HG02938 (cell line): Measurements from ENCODE around the gene RASAL1.
"Not testable (repeated sequence)": the region's sequence is repeated elsewhere in the genome, so short reads cannot be mapped to it uniquely, and the experiment has no call there.

Source experiments
- ATAC-seq: cut with Tn5 transposase; IDR thresholded peaks from one replicate; pipeline ENCODE4 v1.9.1; 2021; ENCODE audit warnings: mild to moderate bottlenecking, moderate library complexity; ENCODE audit not compliant: unreplicated experiment

Gene RASAL1

DNA sequence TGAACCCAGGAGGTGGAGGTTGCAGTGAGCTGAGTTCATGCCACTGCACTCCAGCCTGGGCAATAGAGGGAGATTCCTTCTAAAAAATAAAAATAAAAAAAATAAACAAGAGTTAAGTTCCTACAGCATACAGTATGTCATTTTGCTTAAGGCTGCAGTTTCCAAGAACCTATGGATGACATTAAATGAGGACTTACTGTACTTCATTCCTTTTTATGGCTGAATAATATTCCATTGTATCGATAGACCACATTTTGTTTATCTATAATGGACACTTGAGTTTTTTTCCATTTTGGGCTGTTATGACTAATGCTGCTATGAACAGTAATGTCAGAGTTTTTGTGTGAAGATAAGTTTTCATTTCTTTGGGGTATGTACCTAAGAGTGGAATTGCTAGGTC, 17.4 kb downstream of the RASAL1 start:
- no peak for ATAC-seq

DNA sequence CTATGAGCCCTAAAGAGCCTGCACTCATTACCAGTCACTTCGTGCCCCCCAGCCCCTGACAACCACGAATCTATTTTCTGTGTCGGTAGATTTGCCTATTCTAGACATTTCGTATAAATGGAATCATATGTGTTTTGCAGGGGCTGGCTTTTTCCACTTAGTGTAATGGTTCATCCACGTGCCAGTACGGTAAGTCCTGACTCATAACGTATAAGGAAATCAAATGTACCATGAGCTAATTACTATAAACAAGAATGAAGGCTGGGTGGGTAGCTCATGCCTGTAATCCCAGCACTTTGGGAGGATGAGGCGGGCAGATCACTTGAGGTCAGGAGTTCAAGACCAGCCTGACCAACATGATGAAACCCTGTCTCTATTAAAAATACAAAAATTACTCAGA, 17.9 kb downstream of the RASAL1 start:
- not testable (repeated sequence) for ATAC-seq

DNA sequence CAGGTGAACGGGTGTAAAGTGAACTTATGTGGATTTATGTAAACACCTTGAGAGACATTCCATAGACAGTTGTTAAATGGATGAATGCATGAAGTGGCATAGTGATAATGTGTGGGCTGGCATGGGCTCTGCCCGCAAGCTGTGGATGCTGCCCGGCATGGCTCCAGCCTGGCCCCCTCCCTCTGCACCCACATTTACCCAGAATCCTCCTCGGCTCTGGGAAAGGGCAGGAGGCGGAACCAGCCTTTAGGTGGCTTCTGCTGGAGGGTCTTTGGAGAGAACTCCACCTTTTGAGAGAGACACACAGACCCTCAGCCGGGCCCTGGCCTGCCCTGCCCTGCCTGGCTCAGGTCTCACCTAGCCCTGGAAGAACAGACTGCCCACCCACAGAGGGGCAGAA, 18.7 kb downstream of the RASAL1 start:
- no peak for ATAC-seq

DNA sequence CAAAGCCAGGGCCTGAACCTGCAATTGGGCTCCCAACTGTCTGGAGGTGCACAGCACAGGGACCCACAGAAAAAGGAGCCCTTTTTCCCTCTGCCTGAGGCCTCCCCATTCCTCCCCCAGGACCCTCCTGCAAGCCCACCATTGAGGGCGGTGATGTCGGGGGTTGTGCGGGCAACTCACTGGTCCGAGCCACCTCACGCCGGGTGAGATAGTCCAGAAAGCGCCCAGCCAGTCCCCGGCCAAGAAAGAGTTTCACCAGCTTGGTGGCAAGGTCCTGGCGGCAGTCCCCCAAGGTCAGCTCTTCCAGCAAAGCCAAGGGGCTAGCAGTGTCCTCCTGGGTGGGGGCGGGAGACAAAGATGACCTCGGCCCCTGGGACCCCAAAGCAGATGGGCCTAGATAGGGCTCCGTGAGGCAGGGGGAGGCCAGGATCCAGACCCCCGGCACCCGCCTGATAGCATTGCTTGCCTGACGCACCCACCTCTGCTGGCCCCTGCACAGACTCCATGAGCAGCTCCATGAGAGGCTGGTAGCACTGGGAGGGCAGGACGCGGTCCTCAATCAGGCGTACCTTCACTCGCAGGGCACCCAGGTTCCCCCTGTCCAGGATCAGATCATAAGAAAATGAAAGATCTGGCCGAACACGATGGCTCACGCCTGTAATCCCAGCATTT, 20.0 kb downstream of the RASAL1 start:
- ATAC-seq, result no peak

DNA sequence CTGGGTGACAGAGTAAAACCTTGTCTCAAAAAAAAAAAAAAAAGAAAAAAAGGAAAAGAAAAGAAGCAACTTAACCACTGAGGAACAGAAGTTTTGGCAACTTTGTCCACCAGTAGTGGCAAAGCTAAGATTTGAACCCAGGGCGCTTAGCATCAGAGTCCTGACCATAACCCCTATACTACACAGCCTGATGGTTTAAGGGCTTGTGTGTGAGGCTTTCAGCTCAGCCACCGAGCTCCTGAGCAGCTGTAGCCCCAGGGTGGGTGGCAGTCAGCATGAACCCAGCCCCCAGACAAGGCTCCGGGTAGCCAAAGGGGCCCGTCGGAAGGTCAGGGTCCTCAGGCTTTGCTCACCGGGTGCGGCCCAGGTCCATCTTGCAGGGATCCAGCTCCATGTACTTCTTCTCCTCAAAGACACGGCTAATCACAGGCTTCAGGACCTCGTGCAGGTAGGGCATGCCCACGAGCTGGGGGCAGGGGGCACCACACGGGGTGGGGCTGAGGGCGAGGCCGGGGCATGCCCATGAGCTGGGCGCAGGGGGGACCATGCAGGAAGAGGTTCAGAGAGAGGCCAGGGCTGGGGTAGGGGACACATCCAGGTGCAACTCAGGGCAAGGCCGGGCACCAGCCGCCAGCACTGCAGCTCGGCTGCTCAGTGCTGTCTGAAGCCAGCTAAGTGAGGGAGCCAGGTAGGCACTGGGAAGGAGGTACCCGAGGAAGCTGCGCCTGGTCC, 20.9 kb downstream of the RASAL1 start:
- ATAC-seq, result no peak

DNA sequence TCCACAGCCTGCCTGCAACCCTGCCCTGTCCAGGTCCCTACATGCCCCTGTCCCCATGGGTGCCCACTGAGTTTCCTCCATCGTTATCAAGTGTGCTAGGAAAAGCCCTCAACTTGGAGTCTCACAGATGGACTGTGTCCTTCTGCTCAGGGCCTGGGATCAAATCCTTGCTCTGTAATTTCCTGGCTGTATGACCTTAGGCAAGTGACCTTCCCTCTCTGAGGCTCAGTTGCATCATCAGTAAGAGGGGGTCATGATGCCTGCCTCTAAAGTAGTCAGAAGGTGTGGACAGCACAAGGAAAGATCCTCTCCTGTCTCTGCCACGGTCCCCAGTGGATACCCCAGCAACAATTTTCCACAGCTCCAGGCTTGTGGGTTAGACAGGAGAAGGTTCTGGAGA, 22.2 kb downstream of the RASAL1 start:
- no peak for ATAC-seq

DNA sequence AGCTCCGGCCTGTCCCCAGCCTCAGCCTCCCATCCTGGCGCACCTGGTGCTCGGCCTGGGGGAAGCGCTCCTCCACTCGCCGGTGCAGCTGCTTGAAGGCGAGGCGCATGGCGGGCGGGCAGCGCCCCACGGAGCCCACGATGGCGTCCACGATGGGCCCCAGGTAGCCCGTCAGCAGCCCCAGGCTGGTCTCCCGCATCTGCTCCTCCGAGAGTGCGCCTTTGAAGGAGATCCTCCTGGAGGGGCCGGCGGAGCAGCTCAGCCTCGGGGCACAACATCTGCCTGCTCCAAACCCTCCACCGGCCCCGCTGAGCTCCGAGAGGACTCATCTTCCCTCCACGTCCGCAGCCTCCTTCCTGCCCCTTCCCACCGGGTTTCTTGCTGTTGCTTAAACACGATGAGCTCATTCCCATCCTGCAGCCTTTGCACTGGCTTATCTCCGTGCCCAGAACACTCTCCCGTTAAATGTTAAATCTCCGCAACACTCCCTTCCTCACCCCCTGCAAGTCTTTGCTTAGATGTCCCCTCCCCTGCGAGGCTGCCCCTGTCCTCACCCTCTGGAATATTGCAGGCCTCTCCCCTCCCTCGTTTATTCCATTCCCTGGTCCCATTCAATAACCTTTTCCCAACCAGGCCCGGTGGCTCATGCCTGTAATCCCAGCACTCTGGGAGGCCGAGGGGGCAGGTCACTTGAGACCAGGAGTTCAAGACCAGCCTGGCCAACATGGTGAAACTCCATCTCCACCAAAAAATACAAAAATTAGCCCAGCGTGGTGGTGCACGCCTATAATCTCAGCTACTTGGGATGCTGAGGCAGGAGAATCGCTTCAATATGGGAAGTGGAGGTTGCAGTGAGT, 23.3 kb downstream of the RASAL1 start:
- ATAC-seq, result no peak

DNA sequence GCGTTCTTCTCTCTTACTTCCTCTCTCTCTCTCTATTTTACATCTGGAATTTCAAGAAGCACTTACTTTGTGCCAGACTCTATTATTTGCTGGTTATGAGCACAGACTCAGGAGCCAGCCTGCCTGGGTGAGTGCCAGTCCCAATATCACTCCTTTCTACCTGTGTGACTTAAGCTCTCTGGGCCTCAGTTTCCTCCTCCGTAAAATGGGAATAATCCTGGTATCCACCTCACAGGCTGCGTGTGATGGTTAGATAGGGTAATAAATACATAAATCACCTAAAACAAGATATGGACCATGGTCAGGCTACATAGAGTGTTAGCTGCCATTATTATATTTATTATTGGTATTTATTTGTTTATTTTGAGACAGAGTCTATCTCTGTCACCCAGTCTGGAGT, 24.3 kb downstream of the RASAL1 start:
- ATAC-seq, result no peak

DNA sequence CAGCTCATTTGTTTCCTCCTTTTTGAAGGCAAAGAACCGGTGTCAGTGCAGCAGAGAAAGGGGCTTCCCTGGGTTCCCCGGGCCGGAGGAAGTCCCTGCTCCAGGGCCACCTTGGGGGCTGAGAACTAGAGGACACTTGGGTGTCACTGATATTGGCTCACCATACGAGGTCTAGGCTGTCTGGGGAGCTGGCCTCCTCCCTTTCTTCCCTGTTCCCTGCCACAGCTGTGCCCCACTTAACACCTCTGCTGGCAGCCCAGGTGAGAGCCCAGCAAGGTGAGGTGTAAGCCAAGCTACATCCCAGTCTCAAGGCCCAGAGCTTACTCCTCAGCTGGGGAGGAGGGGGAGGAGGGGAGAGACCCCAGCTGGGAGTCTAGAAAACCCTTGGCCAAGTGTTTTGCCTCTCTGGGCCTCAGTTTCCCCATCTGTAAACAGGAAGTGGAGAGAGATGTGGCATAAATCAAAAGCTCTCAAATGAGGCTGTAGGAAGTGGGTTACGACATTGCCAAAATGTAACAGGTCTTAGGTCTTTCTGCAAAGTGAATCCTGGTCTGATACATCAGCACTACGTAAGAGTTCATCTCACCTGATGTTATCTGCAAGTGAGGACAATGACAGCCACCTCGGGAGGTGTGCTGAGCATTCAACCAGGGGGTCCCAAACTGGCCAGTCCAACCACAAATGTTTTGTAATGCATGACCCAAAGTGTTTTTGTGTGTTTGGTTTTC, 25.5 kb downstream of the RASAL1 start:
- ATAC-seq, result no peak

DNA sequence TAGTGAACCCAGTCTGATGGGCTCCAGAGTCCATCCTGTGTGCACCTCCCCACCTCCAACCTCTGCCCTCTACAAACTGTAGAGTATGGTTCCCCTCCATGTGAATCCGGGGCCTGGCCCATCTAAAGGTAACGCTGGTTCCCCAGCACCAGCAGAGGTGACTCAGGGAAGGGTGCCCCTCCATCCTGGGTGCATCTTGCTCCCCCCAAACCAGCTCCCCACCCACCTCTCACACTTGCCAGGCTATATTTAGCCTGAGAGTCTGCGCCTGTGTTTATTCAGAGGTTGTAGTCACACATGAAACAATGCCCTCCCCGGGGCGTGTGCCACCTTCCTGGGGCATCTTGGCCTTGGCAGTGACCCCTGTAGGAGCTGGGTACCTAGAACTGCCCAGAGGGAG, 26.2 kb downstream of the RASAL1 start:
- no peak for ATAC-seq

DNA sequence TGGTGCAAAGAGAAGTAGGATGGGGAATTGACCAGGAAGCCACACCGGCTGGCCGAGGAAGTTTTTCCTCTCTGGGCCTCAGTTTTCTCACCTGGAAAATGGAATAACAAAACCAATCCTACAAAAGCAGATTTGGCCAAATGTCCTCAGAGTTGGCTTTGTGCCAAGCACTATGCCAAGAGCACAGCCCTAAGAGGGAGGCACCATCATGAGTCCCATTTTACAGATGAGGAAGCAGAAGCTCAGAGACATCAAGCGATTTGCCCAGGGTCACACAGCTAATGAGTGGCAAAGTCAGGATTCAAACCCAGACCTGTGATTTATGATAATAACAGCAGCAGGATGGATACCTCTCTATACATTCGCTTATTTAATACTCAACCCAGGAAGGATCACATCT, 27.3 kb downstream of the RASAL1 start:
- ATAC-seq, result no peak

DNA sequence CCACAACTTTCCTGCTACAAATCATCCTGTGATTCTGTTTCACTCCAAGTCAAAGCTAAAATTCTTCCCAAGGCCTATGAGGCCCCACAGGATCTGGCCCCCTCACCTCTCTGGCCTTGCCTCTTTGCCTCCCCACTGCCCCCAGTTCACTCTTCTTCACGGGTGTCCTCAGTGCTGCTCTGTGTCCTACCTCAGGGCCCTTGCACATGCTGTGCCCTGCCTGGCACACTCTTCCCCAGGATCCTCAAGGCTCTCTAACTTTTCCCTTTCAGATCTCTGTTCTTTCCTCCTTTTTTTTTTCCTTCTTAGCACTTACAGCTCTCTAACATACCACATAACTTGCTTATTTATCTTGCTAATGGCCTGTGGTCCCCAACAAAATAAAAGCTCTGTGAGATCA, 29.2 kb downstream of the RASAL1 start:
- no peak for ATAC-seq

DNA sequence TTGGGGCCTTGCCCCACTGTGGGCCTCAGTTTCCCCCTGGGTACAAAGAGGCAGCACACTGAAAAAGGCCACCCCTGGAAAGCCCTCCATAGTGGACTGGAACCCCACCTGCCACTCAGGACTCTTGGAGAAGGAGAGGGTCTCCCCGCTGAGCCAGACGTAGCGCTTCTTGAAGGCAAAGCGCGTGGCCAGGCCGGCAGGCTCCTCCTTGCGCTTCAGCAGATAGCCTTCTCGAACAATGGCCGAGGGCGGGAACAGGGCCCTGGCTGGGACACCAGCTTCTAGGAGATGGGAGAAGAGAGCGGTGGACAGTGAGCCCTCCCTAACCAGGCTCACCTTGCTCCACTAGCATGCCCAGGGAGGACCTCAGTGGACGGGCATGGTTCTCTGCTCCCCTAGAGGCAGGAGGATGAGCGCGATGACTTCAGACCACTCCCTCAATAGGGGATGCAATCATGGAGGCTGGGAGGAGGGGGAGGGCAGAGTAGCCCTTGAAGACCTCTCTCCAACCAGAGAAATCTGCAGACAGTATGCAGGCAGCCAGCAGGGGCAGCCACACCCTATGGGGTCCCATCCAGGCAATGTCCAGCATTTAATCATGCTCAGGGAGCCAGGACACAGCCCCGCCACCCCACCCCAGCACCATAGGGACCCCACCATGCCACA, 29.8 kb downstream of the RASAL1 start:
- ATAC-seq, result no peak

DNA sequence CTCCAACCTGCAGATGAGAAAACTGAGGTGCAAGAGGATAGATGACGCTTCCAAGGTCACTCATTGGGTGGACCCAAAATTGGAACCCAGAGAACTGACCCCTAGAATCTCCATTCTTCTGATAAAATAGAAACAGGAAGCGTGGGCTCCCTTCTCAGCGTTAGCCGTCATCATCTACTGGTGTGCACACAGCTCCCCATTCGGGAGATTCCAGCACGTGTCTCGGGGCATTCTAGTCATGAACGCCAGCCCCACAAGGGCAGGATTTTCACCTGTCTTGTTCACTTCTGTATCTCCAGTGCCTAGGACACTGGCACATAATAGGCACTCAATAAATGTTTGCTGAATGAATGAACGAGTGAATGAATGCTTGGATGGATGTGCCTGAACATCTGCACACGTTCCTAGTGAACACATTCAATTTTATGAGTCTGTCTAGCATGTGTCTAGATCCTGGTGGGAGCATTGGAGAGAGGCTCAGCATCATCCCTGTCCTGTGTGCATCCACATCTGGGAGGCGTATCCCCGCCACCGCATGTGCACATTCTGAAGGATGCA, 30.5 kb downstream of the RASAL1 start:
- ATAC-seq, result no peak

DNA sequence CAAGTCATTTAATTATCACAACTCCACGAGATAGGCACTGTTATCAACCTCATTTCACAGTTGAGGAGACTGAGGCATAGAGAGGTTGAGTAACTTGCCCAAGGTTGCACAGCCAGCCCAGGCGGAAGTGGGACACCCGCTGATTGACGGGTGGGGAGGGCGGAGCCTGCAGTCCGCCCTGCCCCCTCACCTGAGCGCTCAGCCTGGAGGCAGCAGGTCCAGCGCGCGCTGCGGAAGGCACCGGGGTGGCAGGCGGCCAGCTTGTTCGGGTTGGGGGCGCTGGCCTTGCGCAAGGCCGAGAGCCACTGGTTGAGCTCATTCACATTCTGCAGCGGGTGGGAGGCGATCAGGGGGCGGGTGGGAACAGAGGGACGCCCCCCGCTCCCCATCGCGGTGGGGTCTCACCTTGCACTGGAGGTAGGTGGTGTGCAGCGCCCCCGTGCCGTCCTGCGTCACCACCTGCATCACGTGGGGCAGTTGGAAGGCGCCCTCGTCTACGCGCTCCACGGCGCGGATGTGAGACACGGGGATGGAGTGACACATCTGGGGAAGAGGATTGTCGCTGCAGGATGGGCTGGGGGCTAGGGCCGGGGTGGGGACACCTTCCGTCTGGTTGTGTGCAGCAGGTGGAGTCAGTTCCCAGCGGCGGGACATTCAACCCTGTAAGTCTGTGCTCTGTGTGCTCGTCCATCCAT, 31.7 kb downstream of the RASAL1 start:
- ATAC-seq, result no peak

DNA sequence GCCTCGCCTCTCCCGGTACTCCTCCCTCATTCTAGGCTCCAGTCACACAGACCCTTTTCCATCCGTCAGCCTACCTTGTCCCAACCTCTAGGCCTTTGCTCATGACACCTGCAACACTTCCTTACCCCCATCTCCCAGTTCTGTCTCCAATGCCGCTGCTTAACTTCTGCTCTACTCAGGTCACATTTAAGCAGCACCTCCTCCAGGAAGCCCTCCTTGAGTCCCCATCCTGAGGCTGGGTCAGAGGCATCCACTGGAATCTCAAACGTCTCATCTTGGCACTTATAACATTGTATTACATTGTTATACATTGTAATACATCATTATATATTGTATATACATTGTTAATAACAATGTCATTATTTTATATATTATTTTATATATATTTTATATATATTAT, 32.8 kb downstream of the RASAL1 start:
- no peak for ATAC-seq

DNA sequence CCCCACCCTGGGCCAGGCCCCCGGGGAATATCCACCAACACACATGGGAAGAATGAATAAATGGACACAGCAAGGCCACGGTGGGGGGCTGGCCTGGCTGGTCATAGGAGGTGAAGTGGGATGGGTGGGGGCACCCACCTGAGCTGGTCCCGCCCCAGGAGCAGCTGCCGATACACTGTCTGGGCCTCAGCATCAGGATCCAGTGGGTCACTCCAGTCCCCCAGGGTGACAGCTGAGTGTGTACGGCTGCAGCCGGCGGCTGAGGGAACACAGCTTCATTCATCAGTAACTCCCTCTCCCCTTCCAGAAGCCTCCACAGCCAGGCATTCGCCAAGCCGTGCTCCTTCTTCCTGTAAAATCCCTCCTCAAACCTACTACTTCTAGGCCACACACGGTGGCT, 33.8 kb downstream of the RASAL1 start:
- ATAC-seq, result no peak

DNA sequence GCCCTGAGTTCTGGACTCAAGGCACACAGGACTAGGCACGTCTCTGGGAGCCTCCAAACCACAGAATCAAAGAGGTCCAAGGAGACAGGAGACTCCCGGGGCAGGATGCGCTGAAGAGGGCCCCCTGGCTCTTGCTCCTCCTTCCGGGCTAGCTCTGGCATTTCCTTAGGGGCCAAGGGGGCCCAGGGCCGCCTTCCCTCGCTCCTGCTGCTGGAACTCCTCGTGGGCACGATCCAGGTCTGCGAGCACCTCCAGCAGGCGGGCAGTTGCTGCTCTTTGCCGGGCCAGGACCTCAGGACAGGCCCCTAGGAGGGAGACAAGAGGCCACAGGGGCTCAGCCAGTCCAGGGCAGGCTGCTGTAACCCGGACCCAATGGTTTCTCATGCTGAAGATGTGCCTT, 35.8 kb downstream of the RASAL1 start:
- ATAC-seq, result no peak

DNA sequence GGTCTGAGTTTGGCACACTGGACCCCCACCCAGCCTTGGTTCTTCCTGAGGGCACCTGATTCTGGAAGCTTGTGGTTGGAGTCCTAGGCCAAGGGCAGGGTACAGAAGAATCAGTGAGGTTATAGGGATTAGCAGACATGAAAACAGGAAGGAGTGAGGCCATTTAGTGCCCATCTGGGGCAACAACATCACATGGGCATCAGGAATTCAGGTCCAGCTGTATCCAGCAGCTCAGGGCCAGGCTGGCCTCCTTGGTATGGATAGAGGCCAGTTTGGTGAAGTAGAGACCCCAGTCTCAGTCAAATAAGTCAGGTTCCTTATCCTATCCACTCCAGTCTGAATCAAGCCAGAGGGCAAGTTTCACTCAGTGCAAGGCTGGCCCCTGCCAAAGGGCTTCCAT, 36.2 kb downstream of the RASAL1 start:
- no peak for ATAC-seq
